ENCODE data around the gene PIF1. TPM values are rescaled to one million over a fixed set of nuclear protein-coding genes. Genes with fewer than 3 reads are reported as not detected.

Gene PIF1
- total RNA-seq: 4.8 and 5.2 TPM in 2 replicates

GRCh38 chr15:64825431-64826294 lies at the start of gene PIF1:
PIF1 (minus strand) TSS chr15:64825647; CDS start chr15:64824335, 1,312 bp downstream.

GRCh38 chr15:64841344-64842095 lies 16.1 kb upstream of the PIF1 start, which contains the start of gene PLEKHO2:
PLEKHO2 (plus strand) TSS chr15:64841915; CDS start chr15:64842017, 102 bp downstream.

GRCh38 chr15:64775551-64776401 lies 49.7 kb downstream of the PIF1 start, which contains the start of gene RBPMS2:
RBPMS2 (minus strand) TSS chr15:64775589; CDS start chr15:64775319, 270 bp downstream.

Other genes with a start within 250 kb of the PIF1 start
- gene RBPMS2, start 50.1 kb downstream of the PIF1 start, total RNA-seq: 0.09 and 0.11 TPM in 2 replicates
- 91.9 and 127 TPM in 2 replicates for gene PLEKHO2, start 16.3 kb upstream of the PIF1 start, total RNA-seq
- gene ANKDD1A, start 86.3 kb upstream of the PIF1 start, total RNA-seq: 11.9 and 15.3 TPM in 2 replicates
- 58.7 and 76.7 TPM in 2 replicates for gene SPG21, start 164.3 kb upstream of the PIF1 start, total RNA-seq
- gene MTFMT, start 204.0 kb upstream of the PIF1 start, total RNA-seq: 15.3 and 16.5 TPM in 2 replicates
- not detected in 2 replicates for gene SLC51B, start 219.7 kb upstream of the PIF1 start, total RNA-seq
- gene RASL12, start 242.3 kb upstream of the PIF1 start, total RNA-seq: not detected in 2 replicates